GM19452 (cell line): ENCODE measurements around the gene SLC45A2.
"Not testable (repeated sequence)": the region's sequence is repeated elsewhere in the genome, so short reads cannot be mapped to it uniquely, and the experiment has no call there.

Experiments
- ATAC-seq: cut with Tn5 transposase; IDR thresholded peaks from one replicate; pipeline ENCODE4 v1.9.1; 2021; ENCODE audit not compliant: unreplicated experiment

SLC45A2 gene

DNA sequence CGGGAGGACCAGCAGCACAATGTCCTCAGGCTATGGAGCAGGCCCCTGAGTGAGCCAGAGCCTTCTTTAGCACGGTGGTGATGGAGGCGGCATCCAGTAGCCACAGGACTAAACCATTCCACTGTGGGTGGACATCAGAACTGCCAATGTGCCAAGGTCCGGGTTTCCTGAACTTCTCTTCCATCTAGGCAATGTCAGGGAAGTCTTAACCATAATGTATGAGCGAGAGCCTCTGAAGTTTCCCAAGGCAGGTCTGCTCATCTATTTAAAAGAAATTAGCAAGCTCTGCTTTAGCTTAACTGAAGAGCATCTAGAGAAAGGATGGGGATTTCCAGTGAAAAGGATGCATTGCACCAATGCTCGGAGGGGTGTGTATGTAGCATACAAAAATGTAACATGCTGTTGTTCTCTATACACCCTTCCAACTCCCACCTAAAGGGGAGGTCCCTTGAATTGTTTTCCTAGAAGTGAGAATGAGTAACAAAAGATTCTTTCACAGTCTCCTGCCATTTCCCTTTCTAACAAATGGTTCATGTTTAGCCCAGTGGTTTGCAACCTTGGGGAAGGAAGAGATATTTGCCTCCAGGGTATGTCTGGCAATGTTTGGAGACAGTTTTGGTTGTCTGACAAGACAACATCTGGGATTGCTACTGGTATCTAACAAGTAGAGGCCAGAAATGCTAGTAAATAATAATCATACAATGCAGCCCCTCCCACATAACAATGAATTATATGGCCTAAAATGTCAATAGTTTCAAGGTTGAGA lies 54.4 kb downstream of the SLC45A2 start:
- no peak for ATAC-seq

DNA sequence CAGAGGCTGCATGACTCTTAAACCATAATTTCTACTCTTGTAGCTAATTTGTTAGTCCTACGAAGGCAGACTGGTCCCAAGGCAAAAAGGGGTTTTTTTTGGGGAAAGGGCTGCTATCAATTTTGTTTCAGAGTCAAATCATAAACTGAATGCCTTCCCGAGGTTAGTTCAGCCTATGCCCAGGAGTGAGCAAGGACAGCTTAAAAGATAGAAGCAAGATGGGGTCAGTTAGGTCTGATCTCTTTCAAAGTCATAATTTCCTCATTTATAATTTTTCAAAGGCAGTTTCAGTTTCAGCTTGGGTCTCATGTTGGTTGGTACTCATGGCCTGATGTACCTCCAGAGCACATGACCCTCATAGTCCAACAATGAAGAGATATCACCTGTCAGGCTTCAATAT lies 56.2 kb downstream of the SLC45A2 start:
- ATAC-seq, result no peak

DNA sequence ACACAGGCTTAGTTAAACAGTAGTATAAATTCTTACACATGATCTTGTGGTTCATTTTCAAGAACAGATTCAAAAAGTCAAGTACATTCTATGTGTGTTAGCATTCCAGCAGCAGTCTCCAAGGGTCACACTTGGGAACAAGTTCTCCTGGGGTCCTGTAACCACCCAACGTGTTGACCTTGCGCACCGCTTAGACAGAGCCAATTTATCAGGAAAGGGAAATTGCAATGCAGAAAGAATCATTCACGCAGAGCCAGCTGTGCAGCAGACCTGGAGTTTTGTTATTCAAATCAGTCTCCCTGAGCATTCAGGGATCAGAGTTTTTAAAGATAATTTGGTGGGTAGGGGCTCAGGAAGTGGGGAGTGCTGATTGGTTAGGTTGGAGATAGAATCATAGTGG lies 56.8 kb downstream of the SLC45A2 start:
- ATAC-seq, result no peak

DNA sequence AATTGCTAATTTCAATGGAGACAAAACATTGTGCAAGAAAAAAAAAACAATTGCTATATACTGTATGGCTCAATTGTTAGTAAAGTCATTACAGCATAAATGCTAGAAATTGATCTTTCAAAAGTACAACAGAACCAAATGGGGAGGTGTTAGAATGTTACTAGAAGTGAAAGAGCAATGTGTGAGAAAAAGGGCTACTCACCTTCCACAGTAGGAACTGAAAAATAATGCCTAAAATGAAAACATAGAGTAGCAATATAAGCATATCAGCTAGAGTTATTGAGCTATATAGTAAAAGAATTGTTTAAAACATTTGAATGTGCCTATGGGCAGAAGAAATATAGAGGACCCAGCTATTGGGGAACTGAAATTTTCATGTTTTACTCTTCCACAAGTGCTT lies 59.2 kb downstream of the SLC45A2 start:
- ATAC-seq, result no peak

DNA sequence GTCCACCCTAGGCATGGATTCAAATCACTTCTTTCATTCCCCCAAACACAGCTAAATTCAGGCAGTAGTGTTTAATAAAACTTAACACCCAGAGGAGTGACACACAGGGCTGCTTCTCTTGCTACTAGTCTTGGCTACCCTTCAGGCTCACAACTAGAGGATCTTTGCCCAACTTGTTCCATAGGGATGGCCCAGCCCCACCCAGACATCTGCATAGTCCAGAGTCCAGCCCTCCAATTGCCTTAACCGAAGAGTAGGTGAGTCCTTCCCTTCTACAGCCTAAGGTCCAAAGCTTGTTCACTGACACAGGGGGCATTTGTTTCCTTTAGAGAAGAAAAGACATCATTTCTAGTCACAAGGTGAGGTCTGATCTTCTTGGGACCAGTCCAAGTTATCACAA lies 63.5 kb downstream of the SLC45A2 start:
- ATAC-seq, result no peak

DNA sequence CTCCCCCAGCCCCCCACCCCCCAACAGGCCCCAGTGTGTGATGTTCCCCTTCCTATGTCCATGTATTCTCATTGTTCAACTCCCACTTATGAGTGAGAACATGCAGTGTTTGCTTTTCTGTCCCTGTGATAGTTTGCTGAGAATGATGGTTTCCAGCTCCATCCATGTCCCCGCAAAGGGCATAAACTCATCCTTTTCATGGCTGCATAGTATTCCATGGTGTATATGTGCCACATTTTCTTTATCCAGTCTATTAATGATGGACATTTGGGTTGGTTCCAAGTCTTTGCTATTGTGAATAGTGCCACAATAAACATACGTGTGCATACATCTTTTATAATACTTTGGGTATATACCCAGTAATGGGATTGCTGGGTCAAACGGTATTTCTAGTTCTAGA lies 69.6 kb downstream of the SLC45A2 start:
- ATAC-seq, result not testable (repeated sequence)

DNA sequence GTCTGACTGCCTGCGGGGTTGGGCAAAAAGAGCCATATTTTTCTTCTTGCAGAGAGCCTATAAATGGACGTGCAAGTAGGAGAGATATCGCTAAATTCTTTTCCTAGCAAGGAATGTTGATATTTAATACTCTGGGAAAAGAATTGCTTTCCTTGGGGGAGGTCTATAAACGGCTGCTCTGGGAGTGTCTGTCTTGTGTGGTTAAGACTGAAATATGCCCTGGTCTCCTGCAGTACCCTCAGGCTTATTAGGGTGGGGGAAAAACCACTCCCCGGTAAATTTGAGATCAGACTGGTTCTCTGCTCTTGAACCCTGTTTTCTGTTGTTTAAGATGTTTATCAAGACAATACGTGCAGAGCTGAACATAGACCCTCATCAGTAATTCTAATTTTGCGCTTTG lies 78.2 kb downstream of the SLC45A2 start:
- not testable (repeated sequence) for ATAC-seq

DNA sequence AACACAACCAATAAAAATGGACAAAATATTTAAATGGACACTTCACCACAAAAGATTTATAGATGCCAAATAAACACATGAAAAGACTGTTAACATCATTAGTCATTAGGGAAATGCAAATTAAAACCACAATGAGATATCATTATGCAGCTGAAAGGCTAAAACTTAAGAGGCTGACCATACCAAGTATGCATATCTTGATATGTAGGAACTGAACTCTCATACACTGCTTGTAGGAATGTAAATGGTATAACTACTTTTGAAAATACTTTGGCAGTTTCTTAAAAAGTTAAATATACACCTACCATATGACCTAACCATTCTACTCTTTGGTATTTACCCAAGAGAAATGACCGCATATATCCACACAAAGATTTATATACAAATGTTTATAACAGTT lies 79.1 kb downstream of the SLC45A2 start:
- ATAC-seq, result no peak

DNA sequence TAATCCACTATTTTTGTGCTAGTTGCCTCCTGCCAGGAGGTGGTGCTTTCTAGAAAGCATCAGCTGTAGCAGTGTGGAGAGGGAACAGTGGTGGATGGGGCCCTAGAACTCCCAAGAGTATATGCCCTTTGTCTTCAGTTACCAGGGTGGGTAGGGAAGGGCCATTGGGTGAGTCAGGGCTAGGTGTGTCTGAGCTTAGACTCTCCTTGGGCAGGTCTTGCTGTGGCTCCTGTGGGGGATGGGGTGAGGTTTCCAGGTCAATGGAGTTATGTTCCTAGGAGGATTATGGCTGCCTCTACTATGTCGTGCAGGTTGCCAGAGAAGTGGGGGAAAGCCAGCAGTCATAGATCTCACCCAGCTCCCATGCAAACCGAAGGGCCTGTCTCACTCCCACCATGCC lies 81.4 kb downstream of the SLC45A2 start:
- ATAC-seq, result no peak

DNA sequence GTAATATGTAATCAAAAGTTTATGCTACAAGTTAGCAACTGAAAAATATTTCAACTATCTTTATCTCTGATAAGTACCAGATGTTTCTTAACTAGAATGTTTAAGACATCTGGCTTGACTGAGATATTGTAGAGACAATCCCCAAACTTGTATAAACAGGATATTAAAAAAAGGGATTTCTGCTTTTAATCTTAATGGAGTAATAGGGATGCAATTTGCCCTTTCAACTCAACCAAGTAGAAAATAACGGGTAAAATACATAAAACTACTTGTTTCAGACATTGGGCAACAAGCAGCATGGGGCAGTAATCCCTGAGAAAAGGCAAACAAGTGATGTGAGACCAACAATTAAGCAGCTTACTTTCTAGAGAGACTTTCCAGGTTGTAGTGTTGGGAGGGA lies 83.3 kb downstream of the SLC45A2 start:
- ATAC-seq, result no peak
